NCI-H774 (cell line): ENCODE measurements around the gene SLC27A4.

ENCODE experiments used
- DNase-seq: peaks from one replicate; lab custom pipeline; 2025; lab: John Stamatoyannopoulos, UW

SLC27A4 gene

GRCh38 chr9:128391956-128392301, 51.6 kb downstream of the SLC27A4 start:
- no peak for DNase-seq

GRCh38 chr9:128392302-128393144, 52.2 kb downstream of the SLC27A4 start:
- no peak for DNase-seq

DNA sequence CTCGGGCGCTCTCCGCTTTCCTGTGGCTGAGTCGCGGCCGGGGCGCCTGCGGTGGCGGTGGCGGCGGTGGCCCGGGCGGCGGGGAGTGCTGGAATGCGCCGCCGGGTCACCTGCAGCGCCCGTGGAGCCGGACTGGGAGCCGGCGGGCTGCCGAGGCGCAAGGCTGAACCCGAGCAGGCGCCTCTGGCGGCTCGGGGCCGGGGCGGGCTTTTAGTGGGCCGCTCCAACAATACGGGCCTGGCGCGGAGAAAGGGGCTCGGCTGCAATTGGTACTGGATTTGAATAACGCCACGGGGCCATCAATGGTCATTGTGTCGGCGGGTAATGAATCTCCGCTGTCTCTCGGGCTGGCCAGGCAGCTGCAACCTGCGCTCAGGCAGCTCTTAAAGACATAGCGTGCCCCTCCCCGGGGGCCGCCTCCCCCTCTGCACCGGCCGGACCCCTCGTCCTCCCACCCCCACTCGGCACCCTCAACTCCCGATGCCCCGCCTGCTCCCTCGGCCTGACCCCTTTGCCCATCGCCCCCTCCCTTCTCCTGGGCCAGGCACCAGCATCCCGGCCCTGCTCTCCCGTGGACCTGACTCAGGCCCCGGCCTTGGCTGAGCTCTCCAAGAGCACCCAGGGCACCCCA, 52.9 kb downstream of the SLC27A4 start:
- DNase-seq = no peak

- DNase-seq = no peak
Observed at GRCh38 chr9:128393970-128394369, 53.6 kb downstream of the SLC27A4 start.

- DNase-seq = no peak
Observed at GRCh38 chr9:128394379-128395168, 54.2 kb downstream of the SLC27A4 start.

- DNase-seq = peak; percentile 3
Observed at GRCh38 chr9:128396970-128397613, 56.8 kb downstream of the SLC27A4 start.

DNA sequence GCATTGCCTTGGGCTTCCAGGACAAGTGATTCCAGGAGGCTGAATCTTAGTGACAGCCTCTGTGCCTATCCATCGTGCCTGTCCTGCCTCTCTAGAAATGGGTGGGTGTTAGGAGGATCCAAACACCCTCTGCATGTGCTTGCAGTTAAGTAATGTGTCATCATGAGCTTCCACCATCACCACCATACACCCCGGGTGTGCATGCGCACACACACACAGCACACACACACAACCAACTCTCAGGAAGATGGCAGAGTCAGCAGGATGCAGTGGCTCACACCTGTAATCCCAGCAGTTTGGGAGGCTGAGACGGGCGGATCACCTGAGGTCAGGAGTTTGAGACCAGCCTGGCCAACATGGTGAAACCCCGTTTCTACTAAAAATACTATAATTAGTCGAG, 57.5 kb downstream of the SLC27A4 start:
- no peak for DNase-seq

DNA sequence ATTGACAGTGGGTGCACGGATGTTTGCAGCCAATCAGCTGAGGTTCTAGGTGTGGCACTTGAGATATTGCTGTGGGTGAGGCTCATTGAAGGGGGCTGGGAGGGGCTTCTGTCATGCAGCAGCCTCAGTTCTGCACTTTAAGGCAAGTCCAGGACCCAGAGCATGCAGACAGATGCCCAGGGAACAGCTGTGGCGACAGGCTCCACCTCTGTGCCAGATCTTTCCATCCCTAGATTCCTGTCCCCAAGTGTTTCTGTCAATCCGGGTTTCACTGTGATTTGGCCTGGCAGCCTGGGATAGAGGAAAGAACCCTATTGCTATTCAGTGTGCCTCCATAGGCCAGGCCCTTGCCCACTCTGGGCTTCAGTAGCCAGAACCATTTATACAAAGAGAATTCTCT, 59.5 kb downstream of the SLC27A4 start:
- DNase-seq = no peak

DNA sequence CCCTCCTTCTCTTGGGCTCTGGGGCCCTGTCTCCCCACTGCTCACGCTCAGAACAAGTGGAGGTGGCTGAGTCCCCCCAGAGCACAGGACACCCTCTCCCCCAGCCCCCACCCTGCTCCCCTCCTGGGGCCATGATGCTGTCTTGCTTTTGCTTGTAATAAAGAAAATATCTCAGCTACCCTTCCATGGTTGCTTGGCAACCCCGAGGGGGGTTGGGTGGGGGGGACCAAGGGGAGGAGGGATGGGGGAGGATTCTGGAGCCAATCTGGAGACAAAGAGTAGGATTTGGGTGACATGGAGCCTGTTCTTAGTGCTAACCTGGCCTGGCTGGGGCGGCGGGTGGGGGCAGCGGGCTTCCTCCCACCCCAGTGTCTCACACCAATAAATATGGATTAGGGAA, 64.2 kb downstream of the SLC27A4 start:
- no peak for DNase-seq

- DNase-seq = no peak
Observed at GRCh38 chr9:128405077-128405779, 64.9 kb downstream of the SLC27A4 start.

- no peak for DNase-seq
Observed at GRCh38 chr9:128405780-128406171, 65.4 kb downstream of the SLC27A4 start.

DNA sequence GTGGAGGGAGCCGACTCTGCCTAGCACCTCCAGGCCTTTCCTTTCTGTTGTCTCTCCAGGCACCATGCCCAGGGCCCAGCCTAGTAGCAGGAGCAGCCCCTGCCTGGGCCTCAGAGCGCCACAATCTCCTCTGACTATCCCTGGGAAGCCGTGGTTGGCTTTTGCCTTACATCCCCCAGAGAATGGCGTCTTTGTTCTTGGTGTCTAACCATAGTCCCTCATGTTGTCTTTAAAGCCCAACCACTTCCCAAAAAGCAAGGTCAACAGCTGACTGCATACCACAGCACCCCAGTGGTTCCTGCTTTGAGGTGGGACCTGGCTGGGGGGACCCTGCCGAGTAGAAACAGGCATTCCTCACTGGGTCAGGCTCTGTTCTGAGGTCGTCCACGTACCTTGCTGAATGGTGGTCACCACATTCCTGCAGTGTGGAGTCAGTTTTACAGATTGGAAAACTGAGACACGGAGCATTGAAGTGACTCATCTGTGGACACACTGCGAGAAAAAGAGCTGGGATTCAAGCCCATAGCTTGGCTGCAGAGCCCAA, 66.6 kb downstream of the SLC27A4 start:
- DNase-seq = no peak

DNA sequence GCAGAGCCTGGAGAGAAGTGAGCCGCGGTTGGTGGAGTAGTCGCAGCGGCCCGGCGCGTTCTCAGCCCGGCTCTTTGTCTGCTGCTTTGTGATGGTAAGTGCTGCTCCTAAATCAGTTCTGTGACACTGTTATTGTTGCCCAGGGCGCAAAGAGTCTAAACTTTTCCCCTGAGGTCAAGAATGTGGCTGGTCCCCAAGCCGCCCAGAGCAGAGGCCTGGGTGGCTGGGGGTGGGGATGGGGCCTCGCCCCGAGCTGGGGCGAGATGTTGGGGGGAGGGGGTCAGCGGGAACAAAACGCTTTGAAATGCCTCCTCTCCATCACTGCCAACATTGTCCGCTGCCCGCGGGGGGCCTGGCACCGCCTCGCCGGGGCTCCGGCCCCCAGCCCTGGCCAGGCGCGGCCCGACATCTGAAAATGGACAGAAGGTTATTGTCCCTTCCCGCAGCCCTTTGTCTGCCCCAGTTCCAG, 68.7 kb downstream of the SLC27A4 start:
- DNase-seq = no peak

DNA sequence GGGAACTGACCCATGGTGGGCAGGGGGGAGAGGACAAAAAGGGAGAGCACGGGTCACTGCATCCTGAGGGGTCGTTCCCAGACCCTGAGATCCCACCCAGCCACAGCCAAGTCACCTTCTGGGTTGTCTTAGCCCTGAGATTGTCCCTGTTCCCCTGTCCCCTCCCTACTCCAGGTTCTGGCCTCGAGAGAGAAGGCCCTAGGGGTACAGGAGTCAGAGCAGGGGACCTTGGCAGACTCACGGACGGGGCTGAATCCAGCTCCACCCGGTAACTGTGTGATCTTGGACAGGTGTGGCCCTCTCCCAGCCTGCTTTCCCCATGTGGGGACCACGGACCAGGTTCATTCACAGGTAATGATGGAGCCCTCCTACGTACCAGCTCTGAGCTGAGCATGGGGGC, 69.1 kb downstream of the SLC27A4 start:
- no peak for DNase-seq

GRCh38 chr9:128409978-128410377, 69.7 kb downstream of the SLC27A4 start:
- DNase-seq = no peak
